GM18499 (cell line): Measurements from ENCODE around the gene METTL25B.

Source experiments
- ATAC-seq: cut with Tn5 transposase; IDR thresholded peaks from one replicate; pipeline ENCODE4 v1.9.1; 2021; ENCODE audit warnings: moderate number of reproducible peaks; ENCODE audit not compliant: insufficient read depth, unreplicated experiment

Gene METTL25B

GRCh38 chr1:156700736-156701531, 27.3 kb upstream of the METTL25B start:
- no peak for ATAC-seq

GRCh38 chr1:156703336-156703735, 24.9 kb upstream of the METTL25B start:
- no peak for ATAC-seq

GRCh38 chr1:156703741-156704140, 24.5 kb upstream of the METTL25B start:
- ATAC-seq, result no peak

- no peak for ATAC-seq
These were observed 24.0 kb upstream of the METTL25B start for GRCh38 chr1:156704166-156704711.

DNA sequence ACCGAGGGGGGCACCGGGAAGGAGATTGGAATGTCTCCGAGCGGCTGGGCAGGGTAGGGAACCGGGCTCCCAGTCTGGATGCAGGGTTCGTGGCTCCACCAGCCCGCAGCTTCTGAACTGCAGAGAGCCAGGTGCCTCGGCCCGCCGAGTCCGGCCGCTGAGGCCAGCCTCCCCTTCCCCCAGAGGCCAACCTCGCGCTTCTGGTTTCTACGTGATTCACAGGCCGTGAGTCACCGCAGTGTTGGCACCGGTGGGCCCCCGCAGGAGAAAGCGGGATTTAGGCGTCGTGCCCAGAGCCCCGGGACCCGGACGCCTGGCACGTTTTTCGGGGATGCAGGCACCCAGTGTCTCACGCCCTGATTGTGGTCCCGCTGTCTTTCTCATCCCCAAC, 23.3 kb upstream of the METTL25B start:
- no peak for ATAC-seq

DNA sequence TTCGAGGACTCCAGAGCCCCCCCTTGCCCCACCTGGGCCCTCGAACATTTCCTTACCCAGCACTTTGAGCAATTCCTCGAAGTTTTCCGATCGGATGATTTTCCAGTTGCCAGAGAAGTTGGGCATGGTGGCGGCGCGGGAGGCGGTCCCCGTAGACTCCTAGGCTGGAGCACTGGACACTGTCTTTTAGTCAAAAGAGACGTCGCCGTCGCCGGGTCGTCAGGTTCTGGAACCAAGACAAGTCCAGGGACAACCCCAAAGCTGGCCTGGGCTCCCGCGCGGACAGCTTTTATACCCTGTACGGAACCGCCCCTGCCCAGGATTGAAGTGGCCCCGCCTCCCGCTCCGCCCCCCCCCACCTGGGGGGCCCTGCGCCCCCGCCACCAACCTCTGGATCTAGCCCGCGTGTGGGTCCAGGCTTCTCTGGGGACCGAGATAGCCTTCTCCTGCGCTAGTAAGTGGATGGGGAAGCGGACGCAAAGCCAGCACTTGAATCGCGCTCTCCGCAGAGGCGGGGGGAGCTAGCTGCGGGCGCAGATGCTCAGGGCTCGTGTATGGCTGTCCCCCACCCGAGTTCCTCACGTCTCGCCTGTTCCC, 22.9 kb upstream of the METTL25B start, which contains the start of gene CRABP2:
TSS of gene CRABP2 (minus strand) at position 263 of the 597 bp plus-strand sequence. CDS start at position 126, 137 bp downstream.
- ATAC-seq, result no peak

GRCh38 chr1:156705918-156706656, 22.2 kb upstream of the METTL25B start:
- no peak for ATAC-seq

DNA sequence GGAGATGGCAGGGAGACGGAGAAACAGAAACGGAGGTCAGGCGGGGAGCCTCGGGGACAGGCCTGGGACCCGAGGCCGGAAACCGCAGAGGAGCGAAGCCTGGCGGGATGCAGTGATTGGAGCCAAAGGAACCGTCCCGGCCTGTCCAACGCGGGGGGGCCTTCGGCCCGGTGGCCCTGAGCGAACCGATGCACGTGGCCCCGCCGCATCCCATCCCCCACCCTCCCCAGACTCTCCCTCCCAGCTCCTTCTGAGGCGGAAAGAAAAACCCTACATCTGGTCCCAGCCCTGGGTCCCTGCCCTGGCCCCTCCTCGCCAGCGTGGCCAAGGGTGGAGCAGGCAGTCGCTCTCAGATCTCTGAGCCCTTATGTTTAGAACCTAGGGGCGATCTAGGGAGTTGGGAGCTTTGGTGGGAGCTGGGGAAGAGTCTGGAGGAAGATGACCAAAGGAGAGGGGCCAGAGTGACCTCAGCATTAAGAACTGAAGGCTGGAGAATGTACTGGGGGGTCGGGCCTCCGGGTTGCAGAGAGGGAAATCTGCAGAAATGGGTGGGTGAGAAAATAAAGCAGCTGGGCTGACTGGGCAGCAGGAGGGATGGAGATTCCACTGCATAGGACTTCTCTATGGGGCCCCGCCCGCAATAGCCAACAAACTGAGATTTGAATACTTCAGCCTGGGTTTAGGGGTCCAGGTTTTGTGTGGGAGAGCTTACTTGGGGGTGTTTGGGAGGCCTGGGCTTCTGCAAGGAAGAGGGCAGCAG, 21.4 kb upstream of the METTL25B start:
- ATAC-seq, result no peak

DNA sequence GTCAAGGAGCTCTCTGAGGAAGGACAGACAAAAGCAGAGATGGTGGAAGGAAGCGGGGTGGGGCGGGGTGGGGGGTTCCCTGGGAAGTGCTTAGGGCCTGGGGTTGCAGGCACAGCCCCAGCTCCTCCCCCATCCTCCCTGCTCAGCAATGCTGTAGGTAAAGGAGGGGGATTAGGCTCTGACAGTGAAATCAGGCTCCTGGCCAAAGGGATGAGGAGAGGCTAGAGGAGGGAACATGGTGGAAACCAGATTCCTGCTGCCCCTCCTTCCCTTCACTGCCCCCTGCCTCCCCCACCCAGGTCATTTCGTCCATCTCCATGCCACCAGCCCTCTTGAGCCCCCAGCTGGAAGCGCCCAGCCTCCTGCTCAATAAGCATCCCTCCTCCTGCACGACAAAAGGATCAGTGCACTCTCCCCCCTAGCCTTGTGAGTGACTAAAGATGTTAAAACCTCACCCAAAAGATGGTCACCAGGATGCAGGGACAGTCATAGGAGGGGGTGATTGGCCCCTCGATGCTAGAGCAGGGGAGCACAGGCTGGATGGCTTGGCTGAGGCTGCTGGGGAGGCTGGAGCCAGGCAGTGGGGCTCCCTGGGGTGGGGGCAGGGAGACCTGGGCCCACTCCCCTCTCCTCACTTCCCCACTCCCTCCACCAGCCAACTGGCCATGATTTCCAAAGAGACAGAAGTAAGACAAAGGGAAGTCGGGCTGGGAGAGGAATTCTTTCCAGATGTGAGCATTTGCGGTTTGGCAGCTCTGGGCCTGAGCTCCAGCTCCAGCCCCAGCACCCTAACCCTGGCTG, 20.7 kb upstream of the METTL25B start:
- no peak for ATAC-seq

DNA sequence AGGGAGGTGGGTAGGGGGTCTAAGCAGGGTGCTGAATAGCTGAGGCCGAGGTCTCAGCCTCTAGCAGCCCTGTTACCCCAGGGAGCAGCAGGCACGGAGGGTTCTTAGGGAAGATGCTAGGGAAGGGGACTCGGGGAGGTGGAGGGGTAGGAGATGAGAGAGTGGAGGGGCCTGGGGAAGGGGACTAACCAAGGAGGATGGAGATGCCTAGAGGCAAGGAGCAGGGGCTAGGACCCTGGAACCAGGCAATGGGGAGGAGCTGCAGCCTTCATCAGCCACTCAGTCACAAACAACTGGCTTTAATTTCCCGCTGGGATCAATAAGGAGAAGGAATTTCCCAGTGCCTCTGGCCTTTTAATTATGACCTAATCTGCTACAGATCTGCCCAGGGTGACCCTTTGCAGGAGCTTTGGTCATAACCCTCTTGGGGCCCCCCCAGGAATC, 20.0 kb upstream of the METTL25B start:
- ATAC-seq, result no peak

GRCh38 chr1:156709031-156709430, 19.2 kb upstream of the METTL25B start:
- no peak for ATAC-seq

DNA sequence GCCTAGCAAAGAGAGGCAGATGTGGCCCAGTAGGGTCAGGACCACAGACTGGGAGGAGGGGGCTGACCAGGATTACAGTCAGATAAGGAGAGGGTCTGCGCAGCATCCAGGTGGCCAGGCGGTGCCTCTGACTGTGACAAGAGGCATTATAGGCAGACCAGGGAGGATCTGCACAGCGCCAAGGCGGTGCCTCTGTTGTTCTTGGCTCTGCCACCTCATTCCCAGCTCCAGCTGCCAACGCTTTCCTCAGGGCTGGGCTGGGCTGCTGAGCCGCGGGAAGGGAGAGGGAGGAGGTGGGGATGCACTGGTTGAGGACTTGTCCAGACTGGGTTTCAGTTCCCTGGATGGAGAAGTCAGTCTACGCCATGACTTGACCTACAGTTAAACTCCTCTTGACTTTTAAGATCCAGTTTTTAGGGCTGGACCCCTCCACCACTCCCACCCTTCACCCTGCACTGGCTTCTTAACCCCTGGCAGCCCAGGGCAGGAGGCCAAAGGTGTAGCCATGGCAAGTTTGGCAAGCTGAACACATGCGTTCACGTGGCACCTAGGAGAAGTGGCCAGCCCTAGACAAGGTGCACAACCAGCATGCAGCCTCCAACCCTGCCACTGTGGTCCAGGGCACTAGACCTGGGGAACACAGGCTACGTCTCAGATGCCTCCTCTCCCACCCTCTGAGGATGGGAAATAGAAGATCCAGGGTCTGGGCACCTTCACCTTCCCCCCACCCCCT, 18.3 kb upstream of the METTL25B start:
- ATAC-seq, result no peak

- no peak for ATAC-seq
These were observed 17.1 kb upstream of the METTL25B start for GRCh38 chr1:156711011-156711817.

DNA sequence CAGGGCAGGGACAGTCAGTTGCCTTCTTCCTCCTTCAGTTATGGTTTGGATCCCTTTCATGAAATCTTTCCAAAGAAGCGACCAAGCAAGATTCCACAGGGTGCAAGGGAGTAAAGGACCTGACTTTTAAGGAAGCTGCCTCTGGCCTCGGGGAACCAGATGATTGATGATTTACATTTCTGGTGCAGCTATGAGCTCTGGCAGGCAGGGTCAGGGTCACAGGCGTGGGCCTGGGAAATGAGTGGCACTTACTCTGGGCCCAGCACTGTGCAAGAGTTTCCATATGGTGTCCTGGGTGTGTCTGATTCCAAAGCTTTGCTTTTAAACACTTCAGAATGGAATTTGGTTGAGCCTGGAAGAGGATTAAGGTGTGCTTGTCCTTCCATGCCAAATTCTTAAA, 15.6 kb upstream of the METTL25B start:
- no peak for ATAC-seq

GRCh38 chr1:156714830-156715229, 13.4 kb upstream of the METTL25B start:
- ATAC-seq, result no peak

- no peak for ATAC-seq
These were observed 10.9 kb upstream of the METTL25B start for GRCh38 chr1:156717351-156717750.

- ATAC-seq, result no peak
These were observed 7.1 kb upstream of the METTL25B start for GRCh38 chr1:156721131-156721530.

GRCh38 chr1:156721535-156721934, 6.7 kb upstream of the METTL25B start:
- ATAC-seq, result no peak
